ENCODE data around the gene ZNF581. TPM values are rescaled to one million over a fixed set of nuclear protein-coding genes. Genes with fewer than 3 reads are reported as not detected.

ZNF581 gene
- total RNA-seq, 2 donors from 2014 or later, result 16.0 to 20.3 TPM

DNA sequence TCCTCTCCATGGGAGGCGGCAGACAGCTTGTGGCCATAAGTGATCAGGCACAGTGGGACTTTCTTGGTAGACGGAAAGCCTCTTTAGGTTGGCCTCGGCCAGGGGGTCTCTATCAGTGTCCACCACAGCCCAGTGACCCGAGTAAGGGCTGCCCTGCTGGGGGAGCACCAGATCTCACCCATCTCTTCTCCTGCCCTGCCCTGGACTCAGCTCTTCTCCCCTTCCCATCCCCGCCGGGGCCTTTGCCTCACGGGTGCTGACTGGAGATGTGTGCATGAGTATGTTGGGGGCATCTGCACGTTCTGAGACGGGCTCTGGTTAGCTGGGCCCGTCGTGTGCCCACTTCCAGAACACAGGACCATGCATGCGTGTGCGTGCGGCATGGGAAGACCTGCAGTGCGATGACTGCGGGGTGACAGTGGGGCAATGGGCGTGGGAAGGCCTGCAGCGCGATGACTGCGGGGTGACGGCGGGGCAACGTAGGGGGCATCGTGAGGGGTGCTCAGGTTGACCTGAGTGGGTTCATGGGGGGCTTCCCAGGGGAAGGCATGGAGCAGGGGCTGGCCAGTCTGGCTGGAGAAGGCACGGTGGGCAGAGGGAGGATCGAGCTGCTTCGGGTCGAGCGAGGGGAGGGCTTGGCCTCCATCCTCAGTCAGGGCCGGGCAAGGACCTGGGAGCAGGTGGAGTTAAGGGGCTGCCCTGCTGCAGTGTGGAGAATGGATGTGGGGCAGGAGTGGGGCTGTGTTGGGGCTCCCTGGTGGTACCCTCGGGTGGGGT, 47.5 kb downstream of the ZNF581 start:
- Histone ChIP-seq H3K9me3 (no peaks in the 10 kb centered on the region), H3K27me3 (no peaks in the 10 kb centered on the region), H3K9ac (ENCODE audit: low read depth in 2 of 2, low read length in 2 of 2) (no peak overlapping the region), H3K4me1 (peaks cover 23% of the 10 kb centered on the region), H3K27ac (no peak overlapping the region), H3K4me3 (no peak overlapping the region), H3K36me3 (peaks cover 39% of the 10 kb centered on the region)
- intact Hi-C loops (cut with DNase I), result no loop called here
- no peak for DNase-seq
- TF ChIP-seq, protein P1, sequence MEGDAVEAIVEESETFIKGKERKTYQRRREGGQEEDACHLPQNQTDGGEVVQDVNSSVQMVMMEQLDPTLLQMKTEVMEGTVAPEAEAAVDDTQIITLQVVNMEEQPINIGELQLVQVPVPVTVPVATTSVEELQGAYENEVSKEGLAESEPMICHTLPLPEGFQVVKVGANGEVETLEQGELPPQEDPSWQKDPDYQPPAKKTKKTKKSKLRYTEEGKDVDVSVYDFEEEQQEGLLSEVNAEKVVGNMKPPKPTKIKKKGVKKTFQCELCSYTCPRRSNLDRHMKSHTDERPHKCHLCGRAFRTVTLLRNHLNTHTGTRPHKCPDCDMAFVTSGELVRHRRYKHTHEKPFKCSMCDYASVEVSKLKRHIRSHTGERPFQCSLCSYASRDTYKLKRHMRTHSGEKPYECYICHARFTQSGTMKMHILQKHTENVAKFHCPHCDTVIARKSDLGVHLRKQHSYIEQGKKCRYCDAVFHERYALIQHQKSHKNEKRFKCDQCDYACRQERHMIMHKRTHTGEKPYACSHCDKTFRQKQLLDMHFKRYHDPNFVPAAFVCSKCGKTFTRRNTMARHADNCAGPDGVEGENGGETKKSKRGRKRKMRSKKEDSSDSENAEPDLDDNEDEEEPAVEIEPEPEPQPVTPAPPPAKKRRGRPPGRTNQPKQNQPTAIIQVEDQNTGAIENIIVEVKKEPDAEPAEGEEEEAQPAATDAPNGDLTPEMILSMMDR (IDR thresholded peaks at IDR 0.05), result no peak

- Histone ChIP-seq H3K4me1 (peaks cover 20% of the 10 kb centered on the region), H3K4me3 (no peak overlapping the region), H3K9ac (ENCODE audit: low read depth in 2 of 2, low read length in 2 of 2) (no peak overlapping the region), H3K36me3 (peaks cover 37% of the 10 kb centered on the region), H3K9me3 (no peaks in the 10 kb centered on the region), H3K27me3 (no peaks in the 10 kb centered on the region), H3K27ac (no peak overlapping the region)
- TF ChIP-seq, protein P1 (IDR thresholded peaks at IDR 0.05), result no peak
- no peak for DNase-seq
- intact Hi-C loops (cut with DNase I), result no loop called here
These were observed 48.4 kb downstream of the ZNF581 start for GRCh38 chr19:55691561-55692481.

- no peak for DNase-seq
- Histone ChIP-seq H3K27ac (no peak overlapping the region), H3K9ac (ENCODE audit: low read depth in 2 of 2, low read length in 2 of 2) (no peak overlapping the region), H3K9me3 (no peaks in the 10 kb centered on the region), H3K4me3 (no peak overlapping the region), H3K36me3 (peaks cover 37% of the 10 kb centered on the region), H3K4me1 (peaks cover 13% of the 10 kb centered on the region), H3K27me3 (no peaks in the 10 kb centered on the region)
- intact Hi-C loops (cut with DNase I), result no loop called here
- TF ChIP-seq, protein P1 (IDR thresholded peaks at IDR 0.05), result no peak
These were observed 49.2 kb downstream of the ZNF581 start for GRCh38 chr19:55692681-55693081.

DNA sequence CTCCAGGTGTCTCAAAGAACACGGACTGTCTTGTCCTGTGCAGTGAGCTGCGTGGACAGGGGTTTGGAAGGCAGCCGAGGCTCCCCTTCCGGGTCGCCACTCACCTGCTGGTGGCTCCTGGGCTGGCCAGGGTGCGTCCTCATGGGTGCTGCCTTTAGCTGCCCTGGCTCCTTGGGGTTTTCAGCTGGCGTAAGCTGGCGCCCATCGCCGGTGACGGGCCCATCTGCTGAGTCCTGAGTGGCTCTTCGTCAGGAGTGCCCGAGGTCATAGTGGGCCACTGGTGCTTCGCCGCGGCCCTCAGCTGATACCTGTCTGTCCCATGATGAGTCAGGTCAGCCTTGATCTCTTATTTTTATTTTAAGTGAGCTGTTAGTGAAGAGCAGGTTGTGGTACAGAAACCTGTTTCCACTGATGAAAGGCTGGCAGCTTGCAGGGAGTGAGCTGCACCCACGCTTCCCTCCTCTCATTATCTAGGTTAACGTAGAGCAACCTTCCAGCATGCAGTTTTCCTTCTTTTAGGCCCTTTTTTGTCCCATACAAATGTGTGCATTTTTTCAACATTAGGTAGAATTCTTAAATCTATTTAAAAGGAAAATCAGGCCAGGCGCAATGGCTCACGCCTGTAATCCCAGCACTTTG, 50.0 kb downstream of the ZNF581 start:
- TF ChIP-seq, protein P1 (IDR thresholded peaks at IDR 0.05), result no peak
- Histone ChIP-seq H3K4me3 (no peak overlapping the region), H3K36me3 (peaks cover 37% of the 10 kb centered on the region), H3K4me1 (peaks cover 6% of the 10 kb centered on the region), H3K27ac (no peak overlapping the region), H3K9me3 (no peaks in the 10 kb centered on the region), H3K9ac (ENCODE audit: low read depth in 2 of 2, low read length in 2 of 2) (no peak overlapping the region), H3K27me3 (no peaks in the 10 kb centered on the region)
- DNase-seq, result no peak
- intact Hi-C loops (cut with DNase I), result no loop called here

- no peak overlapping the region for H3K27ac ChIP-seq
- peaks cover 3% of the 10 kb centered on the region for H3K4me1 ChIP-seq
- H3K9me3 ChIP-seq, result no peaks in the 10 kb centered on the region
- intact Hi-C loops (cut with DNase I), result no loop called here
- H3K9ac ChIP-seq (ENCODE audit: low read depth in 2 of 2, low read length in 2 of 2), result no peak overlapping the region
- peak; percentile 75 for DNase-seq
- TF ChIP-seq, protein P1 (IDR thresholded peaks at IDR 0.05), result no peak
- no peak overlapping the region for H3K4me3 ChIP-seq
- no peaks in the 10 kb centered on the region for H3K27me3 ChIP-seq
- H3K36me3 ChIP-seq, result peaks cover 37% of the 10 kb centered on the region
These were observed 50.8 kb downstream of the ZNF581 start for GRCh38 chr19:55694241-55694655.
